Measurements from ENCODE around the gene DDHD1.

DNA sequence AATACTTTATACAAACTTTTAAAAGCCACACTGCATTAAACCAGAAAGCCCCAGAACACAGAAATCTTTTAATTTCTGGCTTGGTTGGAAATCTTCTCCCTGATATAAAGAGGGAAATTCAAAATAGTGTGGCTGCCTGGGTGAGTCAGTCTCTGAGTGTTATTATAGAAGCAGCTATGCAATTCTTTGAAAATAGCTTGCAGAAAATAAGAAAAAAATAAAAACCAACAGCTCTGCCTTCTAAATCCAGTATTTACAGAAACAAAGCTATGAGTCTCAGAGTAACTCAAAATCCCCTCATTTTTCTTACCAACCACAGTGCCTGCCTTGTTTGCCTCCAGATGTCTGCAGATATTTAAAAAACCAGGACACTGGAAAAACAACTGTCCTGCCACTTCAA lies 133.7 kb downstream of the DDHD1 start:
- TF ChIP-seq, protein P1, sequence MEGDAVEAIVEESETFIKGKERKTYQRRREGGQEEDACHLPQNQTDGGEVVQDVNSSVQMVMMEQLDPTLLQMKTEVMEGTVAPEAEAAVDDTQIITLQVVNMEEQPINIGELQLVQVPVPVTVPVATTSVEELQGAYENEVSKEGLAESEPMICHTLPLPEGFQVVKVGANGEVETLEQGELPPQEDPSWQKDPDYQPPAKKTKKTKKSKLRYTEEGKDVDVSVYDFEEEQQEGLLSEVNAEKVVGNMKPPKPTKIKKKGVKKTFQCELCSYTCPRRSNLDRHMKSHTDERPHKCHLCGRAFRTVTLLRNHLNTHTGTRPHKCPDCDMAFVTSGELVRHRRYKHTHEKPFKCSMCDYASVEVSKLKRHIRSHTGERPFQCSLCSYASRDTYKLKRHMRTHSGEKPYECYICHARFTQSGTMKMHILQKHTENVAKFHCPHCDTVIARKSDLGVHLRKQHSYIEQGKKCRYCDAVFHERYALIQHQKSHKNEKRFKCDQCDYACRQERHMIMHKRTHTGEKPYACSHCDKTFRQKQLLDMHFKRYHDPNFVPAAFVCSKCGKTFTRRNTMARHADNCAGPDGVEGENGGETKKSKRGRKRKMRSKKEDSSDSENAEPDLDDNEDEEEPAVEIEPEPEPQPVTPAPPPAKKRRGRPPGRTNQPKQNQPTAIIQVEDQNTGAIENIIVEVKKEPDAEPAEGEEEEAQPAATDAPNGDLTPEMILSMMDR (IDR thresholded peaks at IDR 0.05), result no peak
- no peak for TF ChIP-seq EP300 (IDR thresholded peaks at IDR 0.05)
